Fibroblast of mammary gland (primary cell): ENCODE data around the gene FERMT1.

Experiments used
- DNase-seq: peaks from one replicate; pipeline ENCODE4 v3.0.0-alpha.2; 2010; ENCODE audit warnings: low read depth
- H3K4me3 ChIP-seq: 2 replicates; pipeline ENCODE4 v1.5.1; 2011; ENCODE audit warnings: low read depth, mild to moderate bottlenecking, low read length, moderate library complexity; ENCODE audit not compliant: control insufficient read depth
- TF ChIP-seq, protein P1 (sequence below): conservative IDR thresholded peaks from 2 replicates; pipeline ENCODE4 v1.5.1; 2011; ENCODE audit warnings: low read depth, low read length, inconsistent platforms; ENCODE audit not compliant: control insufficient read depth, insufficient read depth

FERMT1 gene

GRCh38 chr20:6122873-6123648, at the start of gene FERMT1:
Gene FERMT1 (minus strand): TSS chr20:6123030. CDS start chr20:6119554, 3,476 bp downstream.
- peak within 1 kb of the TSS; percentile 55 for H3K4me3 ChIP-seq
- TF ChIP-seq, protein P1, sequence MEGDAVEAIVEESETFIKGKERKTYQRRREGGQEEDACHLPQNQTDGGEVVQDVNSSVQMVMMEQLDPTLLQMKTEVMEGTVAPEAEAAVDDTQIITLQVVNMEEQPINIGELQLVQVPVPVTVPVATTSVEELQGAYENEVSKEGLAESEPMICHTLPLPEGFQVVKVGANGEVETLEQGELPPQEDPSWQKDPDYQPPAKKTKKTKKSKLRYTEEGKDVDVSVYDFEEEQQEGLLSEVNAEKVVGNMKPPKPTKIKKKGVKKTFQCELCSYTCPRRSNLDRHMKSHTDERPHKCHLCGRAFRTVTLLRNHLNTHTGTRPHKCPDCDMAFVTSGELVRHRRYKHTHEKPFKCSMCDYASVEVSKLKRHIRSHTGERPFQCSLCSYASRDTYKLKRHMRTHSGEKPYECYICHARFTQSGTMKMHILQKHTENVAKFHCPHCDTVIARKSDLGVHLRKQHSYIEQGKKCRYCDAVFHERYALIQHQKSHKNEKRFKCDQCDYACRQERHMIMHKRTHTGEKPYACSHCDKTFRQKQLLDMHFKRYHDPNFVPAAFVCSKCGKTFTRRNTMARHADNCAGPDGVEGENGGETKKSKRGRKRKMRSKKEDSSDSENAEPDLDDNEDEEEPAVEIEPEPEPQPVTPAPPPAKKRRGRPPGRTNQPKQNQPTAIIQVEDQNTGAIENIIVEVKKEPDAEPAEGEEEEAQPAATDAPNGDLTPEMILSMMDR: no peak
- DNase-seq: peak; percentile 66

DNA sequence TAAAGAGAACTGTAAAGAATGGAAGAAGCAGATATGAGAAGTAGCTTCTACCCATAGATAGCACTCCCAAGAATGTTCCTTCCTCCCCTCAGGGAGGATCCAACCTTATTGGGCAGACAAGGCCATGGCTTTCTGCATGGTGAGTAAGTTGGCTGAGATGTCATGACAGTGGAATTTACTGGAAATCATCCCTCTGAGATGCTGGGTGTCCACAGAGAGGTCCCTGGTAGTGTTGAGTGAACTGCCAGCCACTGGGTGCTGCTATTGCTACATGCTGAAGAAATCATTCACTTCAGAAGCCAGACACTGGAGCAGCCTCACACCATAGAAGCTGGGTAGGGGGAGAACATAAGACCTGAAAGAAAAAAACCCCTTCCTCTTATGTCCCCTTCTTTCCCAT, 46.4 kb upstream of the FERMT1 start:
- DNase-seq: peak; percentile 11
- no peak overlapping the region for H3K4me3 ChIP-seq
- TF ChIP-seq, protein P1: no peak

- TF ChIP-seq, protein P1: no peak
- no peak overlapping the region for H3K4me3 ChIP-seq
- no peak for DNase-seq
Measured at GRCh38 chr20:6168204-6168603, 45.4 kb upstream of the FERMT1 start.

GRCh38 chr20:6165346-6165745, 42.5 kb upstream of the FERMT1 start:
- TF ChIP-seq, protein P1: no peak
- H3K4me3 ChIP-seq: no peak overlapping the region
- peak; percentile 1 for DNase-seq

GRCh38 chr20:6164421-6165341, 41.9 kb upstream of the FERMT1 start:
- DNase-seq: peak; percentile 25
- H3K4me3 ChIP-seq: no peak overlapping the region
- TF ChIP-seq, protein P1: no peak

DNA sequence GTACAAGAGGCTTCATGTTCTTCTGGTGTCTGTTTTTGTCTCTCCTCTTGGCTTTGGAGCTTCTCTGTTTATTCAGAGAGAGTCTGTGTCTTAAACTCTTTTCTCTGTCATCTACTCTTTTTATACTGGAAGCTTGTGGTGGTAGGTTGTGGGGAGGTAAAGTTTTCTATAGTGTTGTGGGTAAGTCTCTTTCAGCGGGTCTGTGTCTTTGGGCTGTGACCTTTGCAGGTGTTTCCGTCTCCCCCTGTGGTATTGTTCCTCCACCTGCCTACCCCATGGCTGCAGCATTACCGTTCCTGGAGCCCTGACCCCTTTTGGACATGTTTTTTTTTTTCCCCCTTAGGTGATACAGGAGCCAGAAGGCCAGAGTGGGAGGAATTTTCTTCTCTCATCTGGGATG, 37.9 kb upstream of the FERMT1 start:
- DNase-seq: no peak
- H3K4me3 ChIP-seq: no peak overlapping the region
- TF ChIP-seq, protein P1: no peak
